HepG2 (cell line): Measurements from ENCODE around the gene CHMP5. TPM values are rescaled to one million over a fixed set of nuclear protein-coding genes. Genes with fewer than 3 reads are reported as not detected.

ENCODE experiments used
- ARID2 ChIP-seq: sonication (generic); formaldehyde crosslinking; IDR thresholded peaks from 2 replicates; pipeline ENCODE4 v1.8.1; 2022; ENCODE audit warnings: mild to moderate bottlenecking, missing genetic modification reagents, borderline replicate concordance
- HHEX ChIP-seq: IDR thresholded peaks from 2 replicates; pipeline ENCODE4 v1.6.1; 2016; ENCODE audit warnings: control low read depth
- HMGA1 ChIP-seq: sonication (generic); formaldehyde crosslinking; conservative IDR thresholded peaks from 2 replicates; pipeline ENCODE4 v1.4.0; 2020; ENCODE audit warnings: missing genetic modification reagents
- HOXA7 ChIP-seq: sonication (generic); formaldehyde crosslinking; IDR thresholded peaks from 2 replicates; pipeline ENCODE4 v1.8.1; 2022; ENCODE audit warnings: mild to moderate bottlenecking, missing genetic modification reagents, moderate library complexity
- JUN ChIP-seq: sonication (generic); formaldehyde crosslinking; IDR thresholded peaks from 2 replicates; pipeline ENCODE4 v1.4.0; 2020; ENCODE audit warnings: mild to moderate bottlenecking, missing genetic modification reagents
- NBN ChIP-seq: fragments of 450-650 bp; conservative IDR thresholded peaks from 2 replicates; pipeline ENCODE4 v1.6.1; 2017
- NFKB2 ChIP-seq: sonication (generic); formaldehyde crosslinking; IDR thresholded peaks from 2 replicates; pipeline ENCODE4 v1.4.0; 2020; ENCODE audit warnings: missing genetic modification reagents, borderline replicate concordance
- NPAS2 ChIP-seq: sonication (generic); formaldehyde crosslinking; IDR thresholded peaks from 2 replicates; pipeline ENCODE4 v1.8.0; 2022; ENCODE audit warnings: mild to moderate bottlenecking, missing genetic modification reagents, borderline replicate concordance
- RBFOX2 ChIP-seq: fragments of 200-400 bp; formaldehyde crosslinking; IDR thresholded peaks from 2 replicates; pipeline ENCODE4 v1.6.1; 2017; ENCODE audit warnings: low read depth, mild to moderate bottlenecking, low read length
- SMC3 ChIP-seq: IDR thresholded peaks from 2 replicates; pipeline ENCODE4 v1.6.1; 2011; ENCODE audit warnings: low read length, improper control_type of control experiment
- TAF15 ChIP-seq: fragments of 200-400 bp; formaldehyde crosslinking; IDR thresholded peaks from one replicate; pipeline ENCODE4 v1.6.1; 2018; ENCODE audit warnings: mild to moderate bottlenecking, low read depth, low read length; ENCODE audit not compliant: poor library complexity, severe bottlenecking
- U2AF2 ChIP-seq: fragments of 200-400 bp; formaldehyde crosslinking; IDR thresholded peaks from 2 replicates; pipeline ENCODE4 v1.6.1; 2017; ENCODE audit warnings: low read depth, mild to moderate bottlenecking, low read length
- ZNF224 ChIP-seq: sonication (generic); formaldehyde crosslinking; IDR thresholded peaks from 2 replicates; pipeline ENCODE4 v1.5.0; 2020; ENCODE audit warnings: mild to moderate bottlenecking, missing genetic modification reagents
- ZNF274 ChIP-seq: sonication (generic); formaldehyde crosslinking; IDR thresholded peaks from 2 replicates; pipeline ENCODE4 v1.5.1; 2020; ENCODE audit warnings: mild to moderate bottlenecking, missing genetic modification reagents
- ZNF331 ChIP-seq: sonication (generic); formaldehyde crosslinking; IDR thresholded peaks from 2 replicates; pipeline ENCODE4 v1.4.0; 2020; ENCODE audit warnings: missing genetic modification reagents
- ZNF407 ChIP-seq: sonication (generic); formaldehyde crosslinking; IDR thresholded peaks from one replicate; pipeline ENCODE4 v1.5.1; 2020; ENCODE audit warnings: mild to moderate bottlenecking, missing genetic modification reagents; ENCODE audit errors: not compliant biosample characterization
- ZNF776 ChIP-seq: sonication (generic); formaldehyde crosslinking; IDR thresholded peaks from 2 replicates; pipeline ENCODE4 v1.4.0; 2020; ENCODE audit warnings: mild to moderate bottlenecking, missing genetic modification reagents
- ZNF777 ChIP-seq: sonication (generic); formaldehyde crosslinking; IDR thresholded peaks from 2 replicates; pipeline ENCODE4 v1.4.0; 2020; ENCODE audit warnings: missing genetic modification reagents
- ZNF792 ChIP-seq: IDR thresholded peaks from 2 replicates; pipeline ENCODE4 v1.6.1; 2016
- ZSCAN29 ChIP-seq: sonication (generic); formaldehyde crosslinking; conservative IDR thresholded peaks from 2 replicates; pipeline ENCODE4 v1.4.0; 2020; ENCODE audit warnings: mild to moderate bottlenecking, missing genetic modification reagents
- polyA plus RNA-seq, 8 experiments: library from polyadenylated mRNA; depleted of rRNA in 3 of 8; stranded (reverse) in 7 of 8; unstranded in 1 of 8; fragments of >200 nt; fragmentation: Illumina TruSeq in 4 of 8; extraction: Trizol in 4 of 8; gene quantifications; 2 replicates each; pipeline versions ENCODE4 v1.2.1 to v1.2.3, GENCODE V29; 2011 to 2016; ENCODE audit warnings: low read depth in 4 of 8, missing spikeins in 1 of 8, mixed read lengths in 1 of 8; ENCODE audit not compliant: insufficient read depth in 1 of 8
- total RNA-seq, 5 experiments: library from RNA; depleted of rRNA; stranded (reverse); fragments of >200 nt; fragmentation: Illumina TruSeq; extraction: Trizol; gene quantifications; 2 replicates each; pipeline ENCODE4 v1.2.3, GENCODE V29; 2016; ENCODE audit warnings: low read depth in 1 of 5

Gene CHMP5
- total and polyA plus RNA-seq, 2 of the 13 experiments (the other 11 are each of a cell fraction or from before 2014, with no cell fraction given): 46.0 to 57.3 TPM

DNA sequence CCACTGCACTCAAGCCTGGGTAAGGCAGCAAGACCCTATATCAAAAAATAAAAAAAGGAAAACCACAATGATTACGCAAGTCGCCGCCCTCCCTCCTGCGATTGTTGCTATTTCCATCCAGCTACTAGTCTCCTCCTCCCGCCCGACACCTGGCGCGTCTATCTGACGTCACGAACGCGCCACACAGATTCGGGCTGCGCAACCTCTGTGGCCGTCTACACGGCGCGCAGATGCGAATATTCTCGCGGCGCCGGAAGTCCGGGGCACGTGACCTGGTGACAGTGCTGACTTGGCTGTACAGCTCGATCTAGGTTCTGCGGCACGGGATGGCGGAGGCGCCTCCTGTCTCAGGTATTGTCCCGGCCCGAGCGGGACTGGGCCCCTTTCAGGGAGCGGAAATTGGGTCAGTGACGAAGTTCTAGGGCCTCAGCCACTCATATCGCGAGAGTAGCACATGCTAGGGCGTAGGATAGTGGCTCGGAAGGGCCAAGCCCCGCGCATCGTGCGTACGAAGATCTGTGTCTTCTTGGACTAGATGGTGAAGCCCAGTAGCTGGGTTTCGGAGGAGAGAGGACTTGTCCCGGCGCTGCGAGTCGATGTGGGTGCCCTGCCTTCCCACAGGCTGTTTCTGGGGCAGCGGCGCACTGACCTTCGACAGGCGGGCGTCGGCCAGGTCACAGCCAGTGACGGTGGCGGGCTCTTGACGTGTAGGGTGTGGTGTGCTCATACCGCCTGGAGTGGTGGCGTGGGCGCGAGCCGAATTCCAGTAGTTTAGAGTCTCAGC lies 25.6 kb downstream of the CHMP5 start, which contains the start of gene NFX1 (continued):
- peak; percentile 92 for TF ChIP-seq ZNF407 (CRISPR knock-in tag)
- TF ChIP-seq NBN: no peak
- no peak; the same call in 1 of the 2 replicates for TF ChIP-seq SMC3
- TF ChIP-seq ZNF776 (CRISPR knock-in tag): peak; percentile 82
- TF ChIP-seq ZNF777 (CRISPR knock-in tag): peak; percentile 83
- peak; percentile 86 for TF ChIP-seq ZNF792 (CRISPR knock-in tag)
- peak; percentile 94 for TF ChIP-seq RBFOX2
- no peak for TF ChIP-seq U2AF2
- TF ChIP-seq ZNF224 (CRISPR knock-in tag): peak; percentile 97; the same call in 1 of the 2 replicates
- no peak for TF ChIP-seq TAF15
- TF ChIP-seq HMGA1 (CRISPR knock-in tag): no peak
- TF ChIP-seq NPAS2 (CRISPR knock-in tag): no peak
- TF ChIP-seq ZSCAN29 (CRISPR knock-in tag): peak; percentile 100
- peak; percentile 94 for TF ChIP-seq ZNF274 (CRISPR knock-in tag)
- TF ChIP-seq NFKB2 (CRISPR knock-in tag): peak; percentile 96; the same call in 1 of the 2 replicates
- TF ChIP-seq JUN (CRISPR knock-in tag): 0 out of 2 replicates have a peak, but pooled peaks have one; percentile 18
- peak; percentile 86 for TF ChIP-seq ZNF331 (CRISPR knock-in tag)
- no peak for TF ChIP-seq HHEX (CRISPR knock-in tag)
- TF ChIP-seq ARID2 (CRISPR knock-in tag): peak; percentile 78; the same call in 1 of the 2 replicates
- 0 out of 2 replicates have a peak, but pooled peaks have one; percentile 51 for TF ChIP-seq HOXA7 (CRISPR knock-in tag)
